GM12801 (cell line): ENCODE data around the gene CSNK2A1.

Experiments
- TF ChIP-seq, protein P1 (sequence below): IDR thresholded peaks from one replicate; pipeline ENCODE4 v1.5.1; 2011; ENCODE audit warnings: control low read depth; ENCODE audit not compliant: insufficient read length; ENCODE audit errors: extremely low read depth

The CSNK2A1 gene

DNA sequence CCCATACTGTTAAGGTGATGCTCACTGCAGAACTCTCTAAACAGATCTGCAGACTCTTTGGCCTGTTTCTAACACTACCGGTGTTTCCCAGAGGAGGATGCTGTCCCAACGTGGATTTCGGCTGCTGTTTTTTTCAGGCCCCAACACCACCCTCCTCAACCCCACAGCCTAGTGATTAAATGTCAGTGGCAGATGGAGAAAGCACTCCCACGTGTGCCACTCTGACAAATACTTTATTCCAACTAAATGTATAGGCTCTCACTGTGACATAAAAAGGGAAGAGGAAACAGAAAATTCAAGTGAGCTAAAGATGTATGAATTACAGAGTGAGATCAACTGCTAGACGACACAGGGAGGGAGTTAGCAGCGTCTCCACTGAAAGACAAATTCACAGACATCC is 84.8 kb downstream of the CSNK2A1 start:
- TF ChIP-seq, protein P1, sequence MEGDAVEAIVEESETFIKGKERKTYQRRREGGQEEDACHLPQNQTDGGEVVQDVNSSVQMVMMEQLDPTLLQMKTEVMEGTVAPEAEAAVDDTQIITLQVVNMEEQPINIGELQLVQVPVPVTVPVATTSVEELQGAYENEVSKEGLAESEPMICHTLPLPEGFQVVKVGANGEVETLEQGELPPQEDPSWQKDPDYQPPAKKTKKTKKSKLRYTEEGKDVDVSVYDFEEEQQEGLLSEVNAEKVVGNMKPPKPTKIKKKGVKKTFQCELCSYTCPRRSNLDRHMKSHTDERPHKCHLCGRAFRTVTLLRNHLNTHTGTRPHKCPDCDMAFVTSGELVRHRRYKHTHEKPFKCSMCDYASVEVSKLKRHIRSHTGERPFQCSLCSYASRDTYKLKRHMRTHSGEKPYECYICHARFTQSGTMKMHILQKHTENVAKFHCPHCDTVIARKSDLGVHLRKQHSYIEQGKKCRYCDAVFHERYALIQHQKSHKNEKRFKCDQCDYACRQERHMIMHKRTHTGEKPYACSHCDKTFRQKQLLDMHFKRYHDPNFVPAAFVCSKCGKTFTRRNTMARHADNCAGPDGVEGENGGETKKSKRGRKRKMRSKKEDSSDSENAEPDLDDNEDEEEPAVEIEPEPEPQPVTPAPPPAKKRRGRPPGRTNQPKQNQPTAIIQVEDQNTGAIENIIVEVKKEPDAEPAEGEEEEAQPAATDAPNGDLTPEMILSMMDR = no peak

DNA sequence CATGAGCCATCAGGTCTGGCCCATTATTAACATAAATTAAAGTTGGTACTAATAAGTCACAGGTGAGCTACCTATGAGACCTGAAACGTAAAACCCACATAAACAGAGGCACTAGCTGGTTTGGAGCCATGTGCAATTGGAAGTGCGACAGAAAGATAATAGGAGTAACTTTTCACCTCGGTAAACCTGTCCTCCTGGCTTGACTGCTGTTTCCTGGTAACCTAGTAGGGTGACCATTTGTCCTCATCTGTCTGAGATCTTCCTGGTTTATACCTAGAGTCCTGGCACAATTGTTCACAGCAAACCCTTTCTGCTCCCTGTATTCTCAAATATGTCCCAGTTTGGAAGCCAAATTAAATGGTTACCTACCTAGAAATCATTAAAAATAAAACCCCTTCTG is 88.6 kb downstream of the CSNK2A1 start:
- TF ChIP-seq, protein P1 = no peak

DNA sequence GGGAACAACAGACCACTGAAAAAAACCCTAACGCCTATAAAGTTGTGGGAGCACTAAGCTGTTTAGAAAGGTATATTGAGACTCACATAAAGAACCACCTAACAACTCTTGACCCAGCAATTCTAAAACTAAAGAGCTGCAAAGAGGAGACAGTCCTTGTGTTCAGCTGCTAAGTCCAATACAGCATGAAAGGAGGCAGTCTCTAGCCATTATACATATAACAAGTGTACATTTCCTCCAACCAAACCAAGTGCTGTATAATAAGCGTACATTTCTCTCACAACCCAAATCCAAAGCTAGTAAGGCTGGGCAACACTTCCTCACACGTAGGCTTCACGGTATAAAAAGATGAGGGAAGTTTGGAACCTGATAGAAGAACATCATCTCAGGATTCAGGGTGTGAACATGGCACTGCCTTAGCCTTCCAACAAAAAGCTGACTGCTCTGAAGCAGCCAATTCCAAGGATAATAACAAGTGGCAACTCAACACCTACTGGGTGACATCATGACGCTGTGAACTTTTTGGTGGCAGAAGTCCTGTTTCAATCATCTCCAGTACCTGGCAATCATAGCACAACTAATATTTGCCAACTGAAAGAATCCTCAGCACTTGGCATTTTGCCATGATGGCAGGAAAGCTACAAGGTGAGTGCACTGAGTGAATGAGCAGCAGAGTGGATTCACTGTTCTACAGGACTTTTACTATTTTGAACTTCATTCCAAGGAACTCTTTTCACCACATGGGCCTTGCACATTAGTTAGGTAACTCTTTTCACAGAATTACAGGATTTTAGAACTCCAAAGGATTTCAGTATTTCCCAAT is 97.9 kb downstream of the CSNK2A1 start:
- TF ChIP-seq, protein P1 = no peak

DNA sequence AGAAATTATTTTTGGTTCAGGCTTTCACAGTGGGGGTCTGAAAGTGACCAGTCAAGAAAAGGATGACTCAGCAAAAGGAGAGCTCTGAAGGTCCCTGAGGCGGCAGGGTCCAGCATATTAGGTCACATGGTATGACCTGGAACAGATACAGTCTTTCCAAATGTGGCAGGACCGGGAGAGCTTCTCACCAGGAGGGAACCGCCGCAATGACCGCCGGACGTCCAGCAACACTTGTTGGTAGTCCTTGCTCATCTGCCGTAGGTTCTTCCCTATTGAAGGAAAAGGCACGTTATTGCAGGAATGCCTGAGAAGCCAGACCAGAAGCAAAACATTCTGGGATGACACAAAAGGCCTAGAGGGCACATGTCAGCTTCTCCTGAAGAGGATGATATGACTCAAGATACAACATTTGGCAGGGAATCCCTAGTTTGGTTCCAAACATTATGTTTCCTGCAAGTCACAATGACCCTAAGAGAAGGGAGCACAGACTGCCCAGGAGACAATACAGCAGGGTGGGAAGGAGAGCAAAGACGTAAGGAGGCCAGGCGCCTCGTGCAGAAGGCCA is 98.6 kb downstream of the CSNK2A1 start:
- TF ChIP-seq, protein P1 = no peak

DNA sequence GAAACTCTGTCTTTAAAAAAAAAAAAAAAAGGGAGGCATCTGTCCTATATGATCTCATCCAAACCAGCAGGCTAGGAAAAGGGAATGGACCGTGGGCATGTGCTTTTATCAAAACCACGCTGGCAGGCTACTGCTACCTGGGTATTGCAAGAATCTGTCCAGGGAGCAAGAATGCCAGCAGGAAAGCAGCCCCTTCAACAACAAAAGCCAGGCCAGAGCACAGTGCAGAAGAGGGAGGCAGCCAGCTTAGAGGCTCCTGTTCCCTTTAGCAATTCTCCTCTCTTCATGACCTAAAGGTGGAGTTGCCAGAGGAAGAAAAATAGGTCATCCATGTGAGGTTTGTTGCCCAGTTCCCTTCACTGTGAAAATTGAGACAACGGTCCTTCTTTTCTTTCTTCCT is 99.5 kb downstream of the CSNK2A1 start:
- TF ChIP-seq, protein P1 = no peak

DNA sequence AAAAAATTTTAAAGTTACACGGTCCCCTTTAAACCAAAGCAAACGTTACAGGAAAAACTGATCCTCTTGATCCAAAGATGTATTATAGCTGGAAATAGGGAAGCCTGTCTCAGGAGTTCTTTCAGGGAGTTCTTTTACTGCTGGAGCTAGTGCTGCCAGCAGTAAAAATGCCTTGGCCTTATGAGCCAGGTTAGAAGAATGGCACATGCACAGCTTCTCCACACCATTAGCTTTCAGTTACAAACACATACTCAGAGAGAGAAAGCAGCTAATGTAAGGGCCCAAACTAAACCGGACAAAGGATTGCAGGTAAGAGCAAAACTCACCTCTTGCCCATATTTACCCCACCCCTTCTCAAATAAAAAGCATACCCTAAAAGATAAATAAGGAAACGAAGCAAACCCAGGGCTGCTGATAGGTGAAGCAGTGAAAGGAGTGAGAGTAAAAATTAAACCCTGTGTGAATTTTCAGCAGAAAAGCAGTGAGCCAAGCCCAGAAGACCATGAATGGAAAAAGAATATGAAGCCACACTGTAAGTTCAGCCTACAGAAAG is 100.3 kb downstream of the CSNK2A1 start:
- TF ChIP-seq, protein P1 = no peak

DNA sequence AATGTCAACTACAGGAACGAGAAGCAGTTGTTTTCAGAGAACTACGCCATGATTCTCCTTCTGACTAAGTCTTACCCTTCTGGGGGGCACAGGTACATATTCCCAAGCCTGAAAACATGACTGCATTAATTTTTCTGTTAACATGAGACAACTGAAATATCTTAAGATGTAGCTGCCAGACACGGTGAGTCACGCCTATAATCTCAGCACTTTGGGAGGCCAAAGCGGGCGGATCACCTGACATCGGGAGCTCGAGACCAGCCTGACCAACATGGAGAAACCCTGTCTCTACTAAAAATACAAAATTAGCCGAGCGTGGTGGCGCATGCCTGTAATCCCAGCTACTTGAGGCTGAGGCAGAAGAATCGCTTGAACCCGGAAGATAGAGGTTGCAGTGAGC is 103.0 kb downstream of the CSNK2A1 start:
- TF ChIP-seq, protein P1 = no peak
